Stimulated activated naive CD8-positive, alpha-beta T cell treated with anti-CD3 and anti-CD28 coated beads, Interleukin-15, Interleukin-2, amounts not matched to agents 100 U/mL and 50 U/mL, for 24 hours (primary cell): Measurements from ENCODE around the gene LYRM4.

Source experiments
- ATAC-seq: fragments of 150-1000 bp; cut with Tn5 transposase; one replicate; pipeline ENCODE4 v1.10.0; 2021
- DNase-seq: peaks from one replicate; pipeline ENCODE4 v3.0.0; 2021

The LYRM4 gene

DNA sequence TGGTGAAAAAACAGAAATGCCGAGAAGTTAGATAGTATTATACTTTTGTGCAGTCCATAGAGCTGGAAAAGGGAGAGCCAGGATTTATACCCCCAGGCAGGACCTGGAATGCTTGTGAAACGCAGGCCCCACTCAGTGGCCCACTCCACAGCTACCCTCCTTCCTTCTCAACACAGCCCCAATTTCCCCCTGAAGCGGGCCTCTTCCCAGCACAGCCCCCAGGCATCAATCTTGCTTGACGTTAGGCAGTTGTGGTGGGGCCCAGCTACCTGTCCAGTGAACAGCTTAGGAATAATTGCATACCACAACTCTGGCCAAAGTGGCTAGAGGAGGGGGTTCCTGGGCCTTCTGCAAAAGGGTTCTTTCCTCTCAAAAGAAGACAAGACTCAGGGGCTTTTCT is 114.4 kb downstream of the LYRM4 start:
- no peak for DNase-seq
- ATAC-seq: no peak

GRCh38 chr6:5143634-5144311 is 117.0 kb downstream of the LYRM4 start:
- DNase-seq: peak; percentile 82
- no peak for ATAC-seq

- no peak for ATAC-seq
These were observed 117.8 kb downstream of the LYRM4 start for GRCh38 chr6:5142915-5143314.

GRCh38 chr6:5142131-5142530 is 118.6 kb downstream of the LYRM4 start:
- DNase-seq (no peak), ATAC-seq (no peak)

More at GRCh38 chr6:5142915-5143314, 117.8 kb downstream of the LYRM4 start:
- no peak for DNase-seq

DNA sequence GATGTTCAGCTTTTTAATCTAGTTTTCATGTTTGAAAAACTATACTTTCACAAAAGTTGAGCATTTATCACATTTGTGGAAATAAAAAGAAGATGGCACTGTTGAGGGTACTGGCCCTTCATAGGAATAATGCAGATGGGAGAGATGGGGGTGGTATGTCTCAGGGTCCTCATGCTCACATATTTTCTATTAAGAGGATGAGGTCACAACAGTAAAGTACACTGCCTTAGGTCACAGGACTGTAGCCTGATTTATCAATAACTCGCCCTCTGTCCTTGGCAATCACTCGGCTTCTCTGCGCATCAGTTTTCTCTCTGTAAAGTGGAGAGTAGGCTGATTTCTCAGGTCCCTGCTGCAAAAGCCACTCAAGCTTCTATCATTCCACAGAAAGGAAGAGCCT is 119.7 kb downstream of the LYRM4 start:
- DNase-seq (no peak), ATAC-seq (no peak)

GRCh38 chr6:5139828-5140771 is 120.7 kb downstream of the LYRM4 start:
- ATAC-seq: no peak
- no peak for DNase-seq

GRCh38 chr6:5138995-5139827 is 121.5 kb downstream of the LYRM4 start:
- DNase-seq (no peak), ATAC-seq (no peak)

DNA sequence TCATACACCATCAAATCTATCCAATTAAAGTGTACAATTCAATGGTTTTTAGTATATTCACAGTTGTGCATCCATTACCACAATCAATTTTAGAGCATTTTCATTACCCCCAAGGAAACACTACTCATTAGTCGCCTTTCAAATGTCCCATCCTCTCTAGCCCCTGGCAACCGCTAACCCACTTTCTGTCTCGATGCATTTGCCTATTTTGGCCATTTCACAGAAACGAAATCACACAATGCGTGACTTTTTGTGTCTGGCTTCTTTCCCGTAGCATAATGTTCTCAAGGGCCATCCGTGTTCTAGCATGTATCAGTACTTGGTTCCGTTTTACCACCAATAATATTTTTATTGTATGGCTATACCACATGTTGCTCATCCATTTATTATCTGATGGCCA is 123.9 kb downstream of the LYRM4 start:
- ATAC-seq: no peak
- DNase-seq: no peak

GRCh38 chr6:5135788-5136376 is 124.9 kb downstream of the LYRM4 start:
- peak; percentile 46 for ATAC-seq
- DNase-seq: peak; percentile 63

GRCh38 chr6:5133943-5134342 is 126.8 kb downstream of the LYRM4 start:
- ATAC-seq (no peak), DNase-seq (no peak)

DNA sequence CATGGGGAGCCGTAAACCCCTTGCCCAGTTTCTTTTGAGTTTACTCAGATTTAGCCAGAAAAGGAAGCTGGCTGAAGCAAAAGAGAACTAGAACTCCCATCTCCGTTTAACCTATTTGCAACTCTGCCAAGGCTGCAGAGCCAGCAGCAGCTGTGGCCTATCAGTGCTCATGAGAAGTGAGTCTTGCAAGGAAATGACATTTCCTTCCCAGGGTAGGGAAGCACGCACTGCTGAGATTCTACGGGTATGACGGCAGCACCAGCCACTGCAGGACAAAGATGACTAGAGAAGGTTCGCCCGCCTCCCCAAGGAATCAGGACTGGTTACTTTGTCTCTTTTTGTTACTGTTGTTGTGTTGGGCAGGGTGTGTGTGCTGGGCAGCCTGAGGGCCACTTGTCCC is 128.0 kb downstream of the LYRM4 start:
- no peak for DNase-seq
- ATAC-seq: no peak

- ATAC-seq: no peak
- DNase-seq: no peak
These were observed 130.4 kb downstream of the LYRM4 start for GRCh38 chr6:5130135-5130866.

DNA sequence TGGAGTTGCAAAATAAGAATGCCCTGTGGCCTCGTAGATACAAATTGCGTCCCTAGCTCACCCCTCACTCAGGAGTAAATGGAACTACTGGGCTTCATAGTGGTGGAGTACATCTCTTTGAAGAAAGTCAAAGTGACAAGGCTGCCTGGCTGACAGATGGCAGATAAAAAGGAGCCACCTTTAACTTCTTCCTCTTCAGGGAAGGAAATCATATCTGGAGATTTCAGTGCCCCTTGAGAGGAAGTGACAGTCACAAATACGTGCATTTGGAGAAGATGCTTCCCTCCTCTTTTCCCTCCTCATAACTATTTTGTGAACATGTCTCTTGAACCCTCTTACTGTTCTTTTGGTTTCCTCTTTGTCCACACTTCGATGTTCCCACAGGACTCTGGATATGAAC is 132.4 kb downstream of the LYRM4 start:
- ATAC-seq (no peak), DNase-seq (no peak)

DNA sequence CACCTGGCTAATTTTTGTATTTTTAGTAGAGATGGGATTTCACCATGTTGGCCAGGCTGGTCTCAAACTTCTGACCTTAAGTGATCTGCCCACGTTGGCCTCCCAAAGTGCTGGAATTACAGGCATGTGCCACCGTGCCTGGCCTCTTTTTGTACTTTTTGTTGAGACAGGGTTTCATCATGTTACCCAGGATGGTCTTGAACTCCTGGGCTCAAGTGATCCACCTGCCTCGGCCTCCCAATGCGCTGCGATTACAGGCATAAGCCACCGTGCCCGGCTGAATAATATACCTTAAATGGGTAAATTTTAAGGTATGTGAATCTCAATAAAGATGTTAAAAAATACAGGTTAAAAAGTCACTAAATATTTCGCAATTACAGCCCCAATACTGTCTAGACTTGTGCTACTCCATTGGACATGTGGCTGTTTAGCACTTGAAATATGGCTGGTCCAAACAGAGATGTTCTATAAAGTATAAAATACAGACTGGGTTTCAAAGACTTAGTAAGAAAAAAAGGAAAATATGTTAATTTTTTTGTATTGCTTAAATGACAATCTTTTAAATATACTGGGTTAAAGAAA is 133.6 kb downstream of the LYRM4 start:
- ATAC-seq (no peak), DNase-seq (no peak)

DNA sequence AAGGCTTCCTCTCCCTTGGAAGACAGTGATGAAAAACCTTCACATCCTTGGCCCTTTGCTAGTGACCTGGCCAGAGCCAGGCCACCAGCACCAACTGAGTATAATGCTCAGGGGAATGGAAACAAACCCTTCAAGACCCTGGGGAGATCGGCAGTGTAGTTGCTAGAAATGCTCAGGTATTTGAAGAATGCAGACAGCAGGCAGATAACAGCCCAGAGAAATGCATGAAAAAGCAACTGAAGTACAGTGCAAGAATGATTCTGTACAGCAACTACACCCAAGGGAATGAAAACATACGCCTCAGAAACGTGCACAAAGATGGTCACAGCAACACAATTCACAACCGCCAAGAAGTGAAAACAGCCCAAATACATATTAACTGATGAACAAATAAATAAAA is 134.5 kb downstream of the LYRM4 start:
- DNase-seq (no peak), ATAC-seq (no peak)

DNA sequence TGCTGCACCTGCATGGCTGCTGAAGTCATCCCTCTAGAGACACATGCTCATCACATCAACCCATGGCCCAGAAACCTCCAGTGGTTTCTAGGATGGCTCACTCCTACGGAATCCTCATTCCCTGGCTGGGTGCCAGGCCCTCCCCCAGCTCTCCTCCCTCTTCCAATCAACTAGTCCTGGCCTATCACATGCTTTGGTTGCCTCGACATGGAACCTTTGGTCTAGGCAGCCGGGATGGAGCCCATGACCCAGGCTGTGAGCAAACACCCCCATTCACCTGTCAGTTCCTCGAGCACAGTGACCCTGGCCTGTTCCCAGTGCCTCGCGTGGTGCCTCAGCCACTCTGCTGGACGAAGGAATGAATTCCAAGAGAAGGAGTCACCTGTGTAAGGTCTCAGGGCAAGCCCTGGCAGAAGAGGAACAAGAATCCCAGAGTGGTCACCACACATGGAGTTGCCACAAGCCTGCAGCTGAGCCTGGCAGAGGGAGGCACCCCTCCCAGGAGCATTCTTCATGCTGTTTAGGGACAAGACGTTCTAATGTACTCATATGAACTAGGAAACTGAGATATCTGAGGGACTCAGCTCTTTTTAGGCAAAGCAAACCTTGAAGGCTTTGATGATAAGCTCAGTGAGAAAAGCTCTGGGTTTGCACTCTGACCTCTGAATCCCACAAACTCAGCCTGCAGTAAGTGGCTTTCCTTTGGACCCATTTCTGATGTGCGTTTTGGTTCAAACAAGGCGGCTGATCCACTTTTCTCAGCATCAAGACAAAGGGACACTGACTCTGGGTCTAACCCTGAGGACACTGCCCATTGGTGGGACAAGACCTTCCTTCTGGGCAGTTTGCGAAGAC is 135.4 kb downstream of the LYRM4 start:
- no peak for DNase-seq
- ATAC-seq: no peak

DNA sequence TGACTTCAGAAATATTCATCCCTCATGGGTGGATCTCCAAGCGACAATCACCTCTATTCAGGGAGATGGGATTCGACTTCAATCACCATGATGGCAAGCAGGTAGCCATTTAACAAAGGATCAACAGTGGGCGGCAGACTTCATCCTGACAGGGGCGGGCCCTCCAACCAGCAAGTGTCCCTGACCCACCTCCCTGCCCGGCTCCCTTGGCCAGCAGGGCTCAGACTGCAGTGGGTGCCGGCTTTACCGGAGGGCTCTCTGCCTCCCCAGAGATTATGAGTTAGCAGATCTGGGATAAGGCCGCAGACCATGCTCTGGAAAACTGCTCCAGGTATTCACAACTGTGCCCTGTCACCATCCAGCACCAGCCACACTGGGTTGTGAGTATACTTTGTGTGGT is 136.2 kb downstream of the LYRM4 start:
- no peak for DNase-seq
- no peak for ATAC-seq

- ATAC-seq (no peak), DNase-seq (no peak)
These were observed 137.2 kb downstream of the LYRM4 start for GRCh38 chr6:5123296-5124143.

GRCh38 chr6:5122504-5123112 is 138.1 kb downstream of the LYRM4 start:
- ATAC-seq (no peak), DNase-seq (no peak)
